Naive B cell (primary cell): ENCODE data around the gene CD27. TPM values are rescaled to one million over a fixed set of nuclear protein-coding genes. Genes with fewer than 3 reads are reported as not detected.
"Not testable (repeated sequence)": the region's sequence is repeated elsewhere in the genome, so short reads cannot be mapped to it uniquely, and the experiment has no call there.

Experiments used
- ATAC-seq, 2 donors: fragments of 150-1000 bp; cut with Tn5 transposase; 2 replicates each; pipeline ENCODE4 v1.10.0; 2021; ENCODE audit warnings: low read depth in 2 of 2, mild to moderate bottlenecking in 2 of 2, moderate library complexity in 2 of 2
- DNase-seq: peaks from one replicate; pipeline ENCODE4 v3.0.0; 2022
- H3K27ac Mint-ChIP-seq, 6 donors: one replicate each; pipeline ENCODE4 v1.8.0; 2020 to 2022; ENCODE audit warnings: mild to moderate bottlenecking in 6 of 6, mixed read lengths in 6 of 6, moderate library complexity in 5 of 6, inconsistent platforms in 2 of 6
- H3K27me3 Mint-ChIP-seq, 3 donors: one replicate each; pipeline ENCODE4 v1.8.0; 2021 to 2022; ENCODE audit warnings: mixed read lengths in 3 of 3, mild to moderate bottlenecking in 1 of 3
- H3K36me3 Mint-ChIP-seq, 2 donors: one replicate each; pipeline ENCODE4 v1.8.0; 2020 to 2022; ENCODE audit warnings: mixed read lengths in 2 of 2, inconsistent platforms in 1 of 2, mild to moderate bottlenecking in 1 of 2
- H3K4me1 Mint-ChIP-seq, 3 donors: one replicate each; pipeline ENCODE4 v1.8.0; 2020 to 2022; ENCODE audit warnings: mixed read lengths in 3 of 3, inconsistent platforms in 1 of 3, mild to moderate bottlenecking in 1 of 3, moderate library complexity in 1 of 3
- H3K4me3 Mint-ChIP-seq, 8 donors: one replicate each; pipeline ENCODE4 v1.8.0; 2020 to 2022; ENCODE audit warnings: mild to moderate bottlenecking in 8 of 8, mixed read lengths in 8 of 8, moderate library complexity in 8 of 8, inconsistent platforms in 2 of 8
- H3K9me3 Mint-ChIP-seq, 7 donors: one replicate each; pipeline ENCODE4 v1.8.0; 2020 to 2022; ENCODE audit warnings: mixed read lengths in 7 of 7, mild to moderate bottlenecking in 5 of 7, inconsistent platforms in 2 of 7, moderate library complexity in 1 of 7
- polyA plus RNA-seq, 6 donors: library from polyadenylated mRNA; unstranded; fragments of 300-500 nt; fragmentation: Illumina TruSeq; gene quantifications; one replicate each; pipeline ENCODE4 v1.2.3, GENCODE V29; 2021; ENCODE audit warnings: low read depth in 6 of 6

The CD27 gene
- polyA plus RNA-seq, 6 donors from 2014 or later: 3.2 to 14.8 (median 6.6) TPM

GRCh38 chr12:6469609-6470374 lies 25.0 kb downstream of the CD27 start:
- Mint-ChIP-seq H3K9me3 (no peaks in the 10 kb centered on the region), H3K27me3 (no peaks in the 10 kb centered on the region), H3K4me1 (peaks cover 47 to 57% (median 50%) of the 10 kb centered on the region in 3 donors), H3K36me3 (peaks cover 0 to 5% of the 10 kb centered on the region in 2 donors), H3K4me3 (peak overlapping the region; percentile 77 to 98 (median 94)), H3K27ac (peak overlapping the region; percentile 38 to 96 (median 92))
- DNase-seq: no peak
- no peak for ATAC-seq

GRCh38 chr12:6470375-6471163 lies 25.8 kb downstream of the CD27 start, which contains the start of gene VAMP1:
TSS of gene VAMP1 (minus strand) at chr12:6470677. CDS start at chr12:6470531, 146 bp downstream.
- H3K27me3 Mint-ChIP-seq: no peaks in the 10 kb centered on the region
- H3K9me3 Mint-ChIP-seq: no peaks in the 10 kb centered on the region
- H3K36me3 Mint-ChIP-seq: peaks cover 0 to 3% of the 10 kb centered on the region in 2 donors
- H3K4me3 Mint-ChIP-seq: peak within 1 kb of the TSS; percentile 77 to 98 (median 94)
- peaks cover 45 to 52% (median 46%) of the 10 kb centered on the region in 3 donors for H3K4me1 Mint-ChIP-seq
- peak within 1 kb of the TSS; percentile 87 to 96 (median 94) for H3K27ac Mint-ChIP-seq
- DNase-seq: peak; percentile 95
- peak; percentile 90 to 91 for ATAC-seq

GRCh38 chr12:6471989-6472360 lies 27.2 kb downstream of the CD27 start:
- Mint-ChIP-seq H3K27ac (peak overlapping the region in 2 of 6 donors; percentile 3 to 66), H3K36me3 (no peaks in the 10 kb centered on the region), H3K4me1 (peaks cover 32 to 39% (median 34%) of the 10 kb centered on the region in 3 donors), H3K4me3 (peak overlapping the region in 4 of 8 donors; percentile 7 to 98 (median 72)), H3K27me3 (peaks cover 0 to 8% (median 2%) of the 10 kb centered on the region in 3 donors), H3K9me3 (no peaks in the 10 kb centered on the region)
- no peak for DNase-seq
- no peak for ATAC-seq

- Mint-ChIP-seq H3K9me3 (no peaks in the 10 kb centered on the region), H3K4me3 (peak overlapping the region in 3 of 8 donors; percentile 7 to 98 (median 59)), H3K27me3 (peaks cover 0 to 8% (median 5%) of the 10 kb centered on the region in 3 donors), H3K27ac (peak overlapping the region in 1 of 6 donors; percentile 66), H3K36me3 (no peaks in the 10 kb centered on the region), H3K4me1 (peaks cover 27 to 34% (median 29%) of the 10 kb centered on the region in 3 donors)
- ATAC-seq (no peak), DNase-seq (no peak)
Measured at GRCh38 chr12:6472491-6472890, 27.7 kb downstream of the CD27 start.

GRCh38 chr12:6475233-6475975 lies 30.6 kb downstream of the CD27 start:
- not testable (repeated sequence) for H3K36me3 Mint-ChIP-seq, H3K27ac Mint-ChIP-seq, H3K9me3 Mint-ChIP-seq, H3K4me1 Mint-ChIP-seq, ATAC-seq, DNase-seq, H3K4me3 Mint-ChIP-seq
- H3K27me3 Mint-ChIP-seq: peaks cover 4 to 15% (median 12%) of the 10 kb centered on the region in 3 donors

- Mint-ChIP-seq H3K27ac (no peak overlapping the region), H3K9me3 (no peaks in the 10 kb centered on the region), H3K4me1 (peaks cover 0 to 1% (median 0%) of the 10 kb centered on the region in 3 donors), H3K4me3 (no peak overlapping the region), H3K27me3 (peaks cover 4 to 16% (median 13%) of the 10 kb centered on the region in 3 donors), H3K36me3 (no peaks in the 10 kb centered on the region)
- no peak for DNase-seq
- ATAC-seq: no peak
Measured at GRCh38 chr12:6476489-6476888, 31.7 kb downstream of the CD27 start.

GRCh38 chr12:6477601-6478377 lies 33.0 kb downstream of the CD27 start:
- H3K27me3 Mint-ChIP-seq: peaks cover 5 to 16% (median 13%) of the 10 kb centered on the region in 3 donors
- not testable (repeated sequence) for H3K9me3 Mint-ChIP-seq, H3K4me3 Mint-ChIP-seq, H3K36me3 Mint-ChIP-seq, ATAC-seq, DNase-seq, H3K4me1 Mint-ChIP-seq
- H3K27ac Mint-ChIP-seq: peak overlapping the region in 1 of 6 donors; percentile 54

GRCh38 chr12:6478416-6478815 lies 33.7 kb downstream of the CD27 start:
- H3K27ac Mint-ChIP-seq: no peak overlapping the region
- no peak for DNase-seq
- no peak for ATAC-seq
- no peaks in the 10 kb centered on the region for H3K4me1 Mint-ChIP-seq
- H3K4me3 Mint-ChIP-seq: no peak overlapping the region
- peaks cover 11 to 16% (median 13%) of the 10 kb centered on the region in 3 donors for H3K27me3 Mint-ChIP-seq
- no peaks in the 10 kb centered on the region for H3K36me3 Mint-ChIP-seq
- no peaks in the 10 kb centered on the region for H3K9me3 Mint-ChIP-seq

GRCh38 chr12:6488240-6488639 lies 43.5 kb downstream of the CD27 start:
- Mint-ChIP-seq H3K4me3 (no peak overlapping the region), H3K27ac (no peak overlapping the region), H3K36me3 (peaks cover 5 to 16% of the 10 kb centered on the region in 2 donors), H3K9me3 (peaks cover 0 to 1% (median 0%) of the 10 kb centered on the region in 7 donors), H3K27me3 (peaks cover 0 to 5% (median 3%) of the 10 kb centered on the region in 3 donors), H3K4me1 (peaks cover 5 to 10% (median 7%) of the 10 kb centered on the region in 3 donors)
- ATAC-seq: no peak
- DNase-seq: no peak

GRCh38 chr12:6489449-6489848 lies 44.7 kb downstream of the CD27 start:
- Mint-ChIP-seq H3K9me3 (peaks cover 0 to 1% (median 0%) of the 10 kb centered on the region in 7 donors), H3K4me1 (peaks cover 10 to 17% (median 13%) of the 10 kb centered on the region in 3 donors), H3K36me3 (peaks cover 5 to 17% of the 10 kb centered on the region in 2 donors), H3K27ac (no peak overlapping the region), H3K27me3 (peaks cover 0 to 3% (median 0%) of the 10 kb centered on the region in 3 donors), H3K4me3 (no peak overlapping the region)
- ATAC-seq (no peak), DNase-seq (no peak)

- H3K9me3 Mint-ChIP-seq, ATAC-seq, H3K27ac Mint-ChIP-seq, DNase-seq, H3K27me3 Mint-ChIP-seq: not testable (repeated sequence)
- Mint-ChIP-seq H3K4me1 (peaks cover 20 to 30% (median 24%) of the 10 kb centered on the region in 3 donors), H3K36me3 (peaks cover 5 to 17% of the 10 kb centered on the region in 2 donors), H3K4me3 (peak overlapping the region in 1 of 8 donors; percentile 32)
Measured at GRCh38 chr12:6490673-6491072, 45.9 kb downstream of the CD27 start.

GRCh38 chr12:6492838-6493496 lies 48.2 kb downstream of the CD27 start, which contains the start of gene MRPL51:
TSS of gene MRPL51 (minus strand) at chr12:6493262. CDS start at chr12:6493136, 126 bp downstream.
- peaks cover 22 to 30% (median 28%) of the 10 kb centered on the region in 3 donors for H3K4me1 Mint-ChIP-seq
- peaks cover 5 to 17% of the 10 kb centered on the region in 2 donors for H3K36me3 Mint-ChIP-seq
- ATAC-seq (peak; percentile 79), DNase-seq (peak; percentile 96)
- H3K27me3 Mint-ChIP-seq: peaks cover 0 to 2% (median 0%) of the 10 kb centered on the region in 3 donors
- peaks cover 0 to 1% (median 0%) of the 10 kb centered on the region in 7 donors for H3K9me3 Mint-ChIP-seq
- H3K27ac Mint-ChIP-seq: peak within 1 kb of the TSS; percentile 95 to 99 (median 96)
- peak within 1 kb of the TSS; percentile 88 to 99 (median 97) for H3K4me3 Mint-ChIP-seq
